Spleen (tissue), 11 donors: ENCODE measurements around the gene FAM53B. TPM values are rescaled to one million over a fixed set of nuclear protein-coding genes. Genes with fewer than 3 reads are reported as not detected.
A peak's percentile ranks its signal among the peaks of the same experiment; 100 is the strongest.

ENCODE experiments used
- DNase-seq: peaks from one replicate; pipeline ENCODE4 v3.0.0-alpha.2; 2020
- H3K27ac ChIP-seq, 8 donors: fragments of 200-600 bp; sonication (generic) in 7 of 8; 1 replicate in 4 of 8; 2 replicates in 4 of 8; pipeline versions ENCODE4 v1.5.0 to v1.8.0; 2016 to 2021; ENCODE audit warnings: inconsistent platforms in 4 of 8, mild to moderate bottlenecking in 4 of 8, moderate library complexity in 1 of 8
- H3K27me3 ChIP-seq, 7 donors: fragments of 200-600 bp; sonication (generic) in 6 of 7; replicated peaks in 1 of 7; 1 replicate in 4 of 7; 2 replicates in 3 of 7; pipeline versions ENCODE4 v1.5.0 to v1.8.0; 2016 to 2021; ENCODE audit warnings: inconsistent platforms in 3 of 7, mild to moderate bottlenecking in 1 of 7
- H3K36me3 ChIP-seq, 6 donors: fragments of 200-600 bp; sonication (generic) in 5 of 6; 1 replicate in 4 of 6; 2 replicates in 2 of 6; pipeline versions ENCODE4 v1.5.0 to v1.8.0; 2016 to 2021; ENCODE audit warnings: inconsistent platforms in 2 of 6
- H3K4me1 ChIP-seq, 6 donors: fragments of 200-600 bp; sonication (generic) in 5 of 6; 1 replicate in 3 of 6; 2 replicates in 3 of 6; pipeline versions ENCODE4 v1.5.0 to v1.8.0; 2016 to 2021; ENCODE audit warnings: inconsistent platforms in 3 of 6
- H3K4me3 ChIP-seq, 8 donors: fragments of 200-600 bp; sonication (generic) in 7 of 8; 1 replicate in 4 of 8; 2 replicates in 4 of 8; pipeline versions ENCODE4 v1.5.0 to v1.8.0; 2016 to 2021; ENCODE audit warnings: inconsistent platforms in 4 of 8, mild to moderate bottlenecking in 4 of 8, moderate library complexity in 2 of 8
- H3K9me3 ChIP-seq, 8 donors: fragments of 200-600 bp; sonication (generic) in 7 of 8; 1 replicate in 4 of 8; 2 replicates in 4 of 8; pipeline versions ENCODE4 v1.5.0 to v1.8.0; 2016 to 2021; ENCODE audit warnings: inconsistent platforms in 4 of 8
- CTCF ChIP-seq, 11 experiments: fragments of 200-600 bp in 7 of 11; fragments of 450-650 bp in 4 of 11; sonication (generic) in 4 of 11; IDR thresholded peaks in 8 of 11; conservative IDR thresholded peaks in 3 of 11; 1 replicate in 7 of 11; 2 replicates in 4 of 11; pipeline versions ENCODE4 v1.4.0 to v1.8.0; 2016 to 2021; ENCODE audit warnings: antibody characterized with exemption in 11 of 11, inconsistent platforms in 4 of 11, mild to moderate bottlenecking in 1 of 11
- POLR2A ChIP-seq, 3 donors: fragments of 450-650 bp; IDR thresholded peaks; one replicate each; pipeline ENCODE4 v1.5.1; 2017; ENCODE audit warnings: antibody characterized with exemption in 3 of 3, mild to moderate bottlenecking in 1 of 3
- POLR2AphosphoS5 ChIP-seq, 3 donors: sonication (generic); formaldehyde crosslinking; IDR thresholded peaks; one replicate each; pipeline ENCODE4 v1.5.1; 2017; ENCODE audit warnings: antibody characterized with exemption in 3 of 3
- WGBS, 5 donors: extraction: QIAGEN DNeasy Blood & Tissue Kit in 3 of 5; methylation state at CpG; one replicate each; pipeline versions ENCODE4 v1.1.5 to v1.1.7; 2013 to 2018; 5-methylcytosine and 5-hydroxymethylcytosine counted together
- intact Hi-C: fragments of 100-400 bp; cut with DNase I; formaldehyde crosslinking; loops from one replicate; pipeline ENCODE4 v1.15.0; 2023; ENCODE audit warnings: low total_unique reads
- polyA plus RNA-seq, 3 donors: library from polyadenylated mRNA; stranded (reverse); fragments of 200-250 nt; gene quantifications; one replicate each; pipeline ENCODE4 v1.2.1, GENCODE V29; 2013
- total RNA-seq, 7 donors: library from RNA; depleted of rRNA in 3 of 7; stranded (reverse); fragments of >200 nt in 3 of 7; fragmentation: NEBNext Ultra II Directional in 4 of 7; extraction: Animal tissue kit (Norgen Biotek cat#: 25700) in 4 of 7; gene quantifications; one replicate each; pipeline versions ENCODE4 v1.1.0 to v1.2.1, GENCODE V29; 2016 to 2021
- donor health status: healthy with polysubstance abuse.
- donor health status: DM: no; HTN: no; CAD: no; lungs with moderate emphysema.
- donor health status: DM: no; HTN: no; CAD: no.
- donor health status: Bipolar disorder and iron deficiency.
- donor health status: healthy.
- donor health status: DM: no; HTN: no; CAD: no.
- donor health status: DM: yes; HTN: yes; CAD: no.

Gene FAM53B
- total and polyA plus RNA-seq, 10 donors, result 13.3 to 94.0 (median 56.2) TPM

- TF ChIP-seq CTCF (IDR thresholded peaks at IDR 0.05 in 8 of 11, conservative IDR thresholded peaks at IDR 0.05 in 3 of 11) (no peak), POLR2A (IDR thresholded peaks at IDR 0.05) (no peak), POLR2AphosphoS5 (IDR thresholded peaks at IDR 0.05) (no peak)
- 59 to 100% (median 72%) methylated on average over 2 of the region's 2 CpGs for WGBS, 5 donors
- no peaks in the 10 kb centered on the region for H3K27me3 ChIP-seq
- H3K27ac ChIP-seq, result peak overlapping the region in 1 of 8 donors; percentile 89
- H3K9me3 ChIP-seq, result no peaks in the 10 kb centered on the region
- DNase-seq, result no peak
- peaks cover 0 to 97% (median 19%) of the 10 kb centered on the region in 6 donors for H3K36me3 ChIP-seq
- peaks cover 23 to 98% (median 54%) of the 10 kb centered on the region in 6 donors for H3K4me1 ChIP-seq
- H3K4me3 ChIP-seq, result no peak overlapping the region
- intact Hi-C loops, result loop anchor here (10.0 kb wide), 1 partner anchor 50 kb away; no protein-coding TSS in a partner anchor
These were observed 79.1 kb downstream of the FAM53B start for GRCh38 chr10:124665091-124665490.

DNA sequence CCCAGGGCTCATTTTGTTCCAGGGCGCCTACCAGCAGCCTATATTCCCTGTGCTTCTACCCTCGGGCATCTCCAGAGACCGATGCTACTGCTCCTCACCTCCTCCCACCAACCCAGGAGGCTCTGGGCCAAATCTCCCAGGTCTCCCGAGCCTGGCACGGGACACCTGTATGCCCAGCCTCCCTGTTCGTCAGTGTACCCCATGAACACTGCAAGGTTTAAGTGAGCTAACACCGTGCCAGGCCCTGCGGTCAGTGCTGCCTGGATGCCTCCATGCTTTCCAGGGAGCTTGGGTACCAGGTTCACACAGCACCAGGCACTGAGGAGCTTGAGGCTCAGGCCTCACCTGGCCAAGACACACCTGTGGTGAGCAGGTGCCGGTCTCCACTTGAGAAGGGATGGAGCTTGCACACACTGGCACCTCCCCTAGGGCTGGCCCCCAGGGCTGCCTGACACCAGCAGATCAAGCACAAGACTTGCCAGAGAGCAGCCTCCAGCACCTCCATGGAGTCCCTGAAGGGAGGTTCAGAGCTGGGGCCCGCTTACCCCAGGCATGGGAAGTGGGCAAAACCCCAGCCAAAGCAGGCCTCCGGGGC is 80.3 kb downstream of the FAM53B start:
- H3K36me3 ChIP-seq, result peaks cover 0 to 89% (median 18%) of the 10 kb centered on the region in 6 donors
- H3K27me3 ChIP-seq, result no peaks in the 10 kb centered on the region
- H3K4me3 ChIP-seq, result no peak overlapping the region
- H3K27ac ChIP-seq, result peak overlapping the region in 2 of 8 donors; percentile 6 to 89
- DNase-seq, result no peak
- H3K4me1 ChIP-seq, result peaks cover 18 to 98% (median 54%) of the 10 kb centered on the region in 6 donors
- H3K9me3 ChIP-seq, result no peaks in the 10 kb centered on the region
- WGBS, 5 donors, result 92 to 95% (median 95%) methylated on average over 9 to 11 of the region's 11 CpGs
- intact Hi-C loops, result loop anchor here (10.0 kb wide), 1 partner anchor 51 kb away; no protein-coding TSS in a partner anchor
- no peak for TF ChIP-seq CTCF (IDR thresholded peaks at IDR 0.05 in 8 of 11, conservative IDR thresholded peaks at IDR 0.05 in 3 of 11)
- peak in 1 of 3 donors; percentile 39 for TF ChIP-seq POLR2AphosphoS5 (IDR thresholded peaks at IDR 0.05)

DNA sequence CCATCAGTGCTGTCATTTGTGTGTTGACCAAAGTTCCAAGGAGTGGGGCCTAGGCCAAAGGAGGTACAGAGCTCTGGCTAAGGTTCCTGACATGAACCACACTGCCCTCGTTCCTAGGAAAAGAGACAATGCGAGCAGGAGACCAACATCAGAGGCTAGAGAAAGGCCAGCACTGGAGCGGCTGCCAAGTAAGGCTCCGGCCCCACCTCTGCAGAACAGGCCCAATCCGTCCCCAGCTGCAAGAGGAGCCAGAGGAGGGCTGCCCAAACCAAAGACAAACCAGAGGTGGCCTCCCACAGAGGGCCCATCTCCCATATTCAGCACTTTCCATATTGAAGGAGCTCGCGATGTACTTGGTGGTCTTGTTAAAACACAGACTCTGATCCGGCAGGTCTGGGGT is 81.0 kb downstream of the FAM53B start:
- no peak for TF ChIP-seq POLR2A (IDR thresholded peaks at IDR 0.05)
- TF ChIP-seq POLR2AphosphoS5 (IDR thresholded peaks at IDR 0.05), result no peak
- no peak for TF ChIP-seq CTCF (IDR thresholded peaks at IDR 0.05 in 8 of 11, conservative IDR thresholded peaks at IDR 0.05 in 3 of 11)
- DNase-seq, result no peak
- intact Hi-C loops, result loop anchor here (10.0 kb wide), 1 partner anchor 52 kb away; no protein-coding TSS in a partner anchor
- Histone ChIP-seq H3K4me1 (peaks cover 20 to 98% (median 54%) of the 10 kb centered on the region in 6 donors), H3K4me3 (no peak overlapping the region), H3K27ac (peak overlapping the region in 1 of 8 donors; percentile 29), H3K9me3 (no peaks in the 10 kb centered on the region), H3K27me3 (no peaks in the 10 kb centered on the region), H3K36me3 (peaks cover 0 to 83% (median 17%) of the 10 kb centered on the region in 6 donors)
- 94 to 100% (median 94%) methylated on average over 8 of the region's 8 CpGs for WGBS, 5 donors

DNA sequence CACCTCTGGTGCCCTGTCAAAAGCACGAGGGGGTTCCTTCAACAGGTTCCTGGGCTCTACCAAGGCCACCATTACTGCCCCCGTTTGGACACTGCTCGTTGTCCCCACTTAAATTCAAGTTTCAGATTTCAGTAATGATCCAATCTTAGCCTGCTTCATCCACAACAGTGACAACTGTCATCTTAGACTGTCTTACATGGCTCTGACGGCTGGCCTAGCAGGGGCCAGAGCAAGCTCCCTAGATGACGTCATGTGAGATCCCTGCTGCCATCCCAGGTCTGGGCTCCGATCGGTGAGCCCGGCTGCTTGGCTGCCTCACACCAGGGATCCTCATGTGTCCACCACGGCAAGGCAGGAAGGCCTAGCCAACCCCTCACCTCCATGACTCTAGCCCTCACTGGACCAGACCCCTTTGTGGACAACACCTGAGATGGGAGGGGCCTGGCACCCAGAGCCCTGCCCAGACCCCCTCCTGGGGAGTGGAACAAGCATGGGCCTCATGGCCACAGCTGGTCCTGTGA is 82.5 kb downstream of the FAM53B start:
- intact Hi-C loops, result loop anchor here (10.0 kb wide), 1 partner anchor 53 kb away; no protein-coding TSS in a partner anchor

More for the DNA sequence above, 82.5 kb downstream of the FAM53B start:
- H3K27me3 ChIP-seq, result no peaks in the 10 kb centered on the region
- 87 to 96% (median 92%) methylated on average over 9 of the region's 9 CpGs for WGBS, 5 donors
- no peak for DNase-seq
- H3K4me1 ChIP-seq, result peaks cover 15 to 98% (median 52%) of the 10 kb centered on the region in 6 donors
- H3K36me3 ChIP-seq, result peaks cover 0 to 68% (median 16%) of the 10 kb centered on the region in 6 donors
- H3K9me3 ChIP-seq, result no peaks in the 10 kb centered on the region
- TF ChIP-seq POLR2AphosphoS5 (IDR thresholded peaks at IDR 0.05) (peak; percentile 4 to 52 (median 15)), CTCF (IDR thresholded peaks at IDR 0.05 in 8 of 11, conservative IDR thresholded peaks at IDR 0.05 in 3 of 11) (no peak)
- no peak overlapping the region for H3K4me3 ChIP-seq
- H3K27ac ChIP-seq, result peak overlapping the region in 2 of 8 donors; percentile 25 to 37
